Measurements from ENCODE around the gene MIB1. TPM values are rescaled to one million over a fixed set of nuclear protein-coding genes. Genes with fewer than 3 reads are reported as not detected.
A peak's percentile ranks its signal among the peaks of the same experiment; 100 is the strongest.

MIB1 gene
- total RNA-seq, 2 donors from 2014 or later, result 13.8 to 18.7 TPM

- H3K9me3 ChIP-seq, result no peaks in the 10 kb centered on the region
- no peak for TF ChIP-seq POLR2A (IDR thresholded peaks at IDR 0.05)
- H3K4me1 ChIP-seq, result peaks cover 3% of the 10 kb centered on the region
- intact Hi-C loops (cut with DNase I), result no loop called here
- no peak for DNase-seq
- 25 to 32% methylated on average over 2 of the region's 2 CpGs for WGBS, 2 donors
- ATAC-seq, result no peak
- no peak overlapping the region for H3K27ac ChIP-seq
- peaks cover 1 to 4% of the 10 kb centered on the region in 2 donors for H3K36me3 ChIP-seq (replicated peaks in 1 of 2; ENCODE audit: insufficient read depth in 1 of 2, low read depth in 2 of 2)
- H3K27me3 ChIP-seq, result no peaks in the 10 kb centered on the region
- no peak overlapping the region for H3K4me3 ChIP-seq
Measured at GRCh38 chr18:21865043-21865442, 124.5 kb downstream of the MIB1 start.

GRCh38 chr18:21868770-21869169 lies 128.2 kb downstream of the MIB1 start:
- Histone ChIP-seq H3K4me3 (no peak overlapping the region), H3K27me3 (no peaks in the 10 kb centered on the region), H3K4me1 (peaks cover 3% of the 10 kb centered on the region), H3K36me3 (replicated peaks in 1 of 2; ENCODE audit: insufficient read depth in 1 of 2, low read depth in 2 of 2) (no peaks in the 10 kb centered on the region), H3K27ac (no peak overlapping the region), H3K9me3 (no peaks in the 10 kb centered on the region)
- no peak for TF ChIP-seq CTCF (IDR thresholded peaks at IDR 0.05)
- TF ChIP-seq POLR2A (IDR thresholded peaks at IDR 0.05), result no peak
- WGBS, 2 donors, result 91% methylated on average over 4 of the region's 4 CpGs
- DNase-seq (no peak), ATAC-seq (no peak)
- intact Hi-C loops (cut with DNase I), result no loop called here

- Histone ChIP-seq H3K27ac (no peak overlapping the region), H3K36me3 (replicated peaks in 1 of 2; ENCODE audit: insufficient read depth in 1 of 2, low read depth in 2 of 2) (no peaks in the 10 kb centered on the region), H3K4me1 (peaks cover 4% of the 10 kb centered on the region), H3K27me3 (no peaks in the 10 kb centered on the region), H3K4me3 (no peak overlapping the region), H3K9me3 (no peaks in the 10 kb centered on the region)
- WGBS, 2 donors, result 53 to 63% methylated on average over 1 of the region's 1 CpG
- DNase-seq (no peak), ATAC-seq (no peak)
- no peak for TF ChIP-seq CTCF (IDR thresholded peaks at IDR 0.05)
- intact Hi-C loops (cut with DNase I), result no loop called here
Measured at GRCh38 chr18:21889570-21889969, 149.0 kb downstream of the MIB1 start.

GRCh38 chr18:21894619-21895367 lies 154.2 kb downstream of the MIB1 start:
- Histone ChIP-seq H3K27me3 (no peaks in the 10 kb centered on the region), H3K4me1 (peaks cover 6% of the 10 kb centered on the region), H3K27ac (no peak overlapping the region), H3K4me3 (no peak overlapping the region), H3K36me3 (replicated peaks in 1 of 2; ENCODE audit: insufficient read depth in 1 of 2, low read depth in 2 of 2) (no peaks in the 10 kb centered on the region), H3K9me3 (no peaks in the 10 kb centered on the region)
- DNase-seq (peak; percentile 46 to 73 (median 61)), ATAC-seq (peak; percentile 91)
- intact Hi-C loops (cut with DNase I), result no loop called here
- WGBS, 2 donors, result 30 to 34% methylated on average over 5 of the region's 5 CpGs
- TF ChIP-seq POLR2A (IDR thresholded peaks at IDR 0.05) (no peak), CTCF (IDR thresholded peaks at IDR 0.05) (no peak)

GRCh38 chr18:21896732-21897336 lies 156.2 kb downstream of the MIB1 start:
- no peak for DNase-seq
- no peak for ATAC-seq

More at GRCh38 chr18:21896732-21897336, 156.2 kb downstream of the MIB1 start:
- intact Hi-C loops (cut with DNase I), result no loop called here
- H3K27ac ChIP-seq, result no peak overlapping the region
- TF ChIP-seq CTCF (IDR thresholded peaks at IDR 0.05) (no peak), POLR2A (IDR thresholded peaks at IDR 0.05) (no peak)
- H3K36me3 ChIP-seq (replicated peaks in 1 of 2; ENCODE audit: insufficient read depth in 1 of 2, low read depth in 2 of 2), result no peaks in the 10 kb centered on the region
- H3K27me3 ChIP-seq, result no peaks in the 10 kb centered on the region
- H3K4me3 ChIP-seq, result no peak overlapping the region
- H3K9me3 ChIP-seq, result no peaks in the 10 kb centered on the region
- 71 to 72% methylated on average over 25 to 27 of the region's 27 CpGs for WGBS, 2 donors
- peaks cover 6% of the 10 kb centered on the region for H3K4me1 ChIP-seq

All from body of pancreas (tissue), 4 donors.